NCI-H1417 (cell line): Measurements from ENCODE around the gene PLEKHB1.
"Not testable (repeated sequence)": the region's sequence is repeated elsewhere in the genome, so short reads cannot be mapped to it uniquely, and the experiment has no call there.

Experiments
- DNase-seq, 3 experiments: peaks; one replicate each; lab custom pipeline; 2025; lab: John Stamatoyannopoulos, UW

PLEKHB1 gene

GRCh38 chr11:73648571-73649046 lies 2.2 kb downstream of the PLEKHB1 start:
- peak in 1 of 3 experiments; percentile 30 for DNase-seq

GRCh38 chr11:73649206-73649605 lies 2.8 kb downstream of the PLEKHB1 start:
- DNase-seq = no peak

GRCh38 chr11:73650400-73650799 lies 4.0 kb downstream of the PLEKHB1 start:
- DNase-seq = no peak

- DNase-seq = no peak
Measured at GRCh38 chr11:73651252-73651651, 4.9 kb downstream of the PLEKHB1 start.

- DNase-seq = no peak
Measured at GRCh38 chr11:73651661-73652045, 5.3 kb downstream of the PLEKHB1 start.

- DNase-seq = peak in 1 of 3 experiments; percentile 40
Measured at GRCh38 chr11:73652046-73652730, 5.8 kb downstream of the PLEKHB1 start.

GRCh38 chr11:73652856-73653559 lies 6.6 kb downstream of the PLEKHB1 start:
- DNase-seq = peak in 1 of 3 experiments; percentile 20

GRCh38 chr11:73653996-73654395 lies 7.6 kb downstream of the PLEKHB1 start:
- no peak for DNase-seq

GRCh38 chr11:73654482-73655021 lies 8.2 kb downstream of the PLEKHB1 start:
- no peak for DNase-seq

GRCh38 chr11:73655686-73656085 lies 9.3 kb downstream of the PLEKHB1 start:
- no peak for DNase-seq

GRCh38 chr11:73656985-73657384 lies 10.6 kb downstream of the PLEKHB1 start:
- DNase-seq = no peak

GRCh38 chr11:73659961-73660360 lies 13.6 kb downstream of the PLEKHB1 start:
- no peak for DNase-seq

GRCh38 chr11:73660497-73661034 lies 14.2 kb downstream of the PLEKHB1 start:
- no peak for DNase-seq

- DNase-seq = peak in 2 of 3 experiments; percentile 20 to 82
Measured at GRCh38 chr11:73661035-73661628, 14.8 kb downstream of the PLEKHB1 start.

- DNase-seq = no peak
Measured at GRCh38 chr11:73662445-73663157, 16.2 kb downstream of the PLEKHB1 start.

- no peak for DNase-seq
Measured at GRCh38 chr11:73663604-73664495, 17.5 kb downstream of the PLEKHB1 start.

GRCh38 chr11:73664877-73665276 lies 18.5 kb downstream of the PLEKHB1 start:
- no peak for DNase-seq

GRCh38 chr11:73667891-73668290 lies 21.5 kb downstream of the PLEKHB1 start:
- no peak for DNase-seq

- DNase-seq = no peak
Measured at GRCh38 chr11:73670808-73671207, 24.4 kb downstream of the PLEKHB1 start.

- no peak for DNase-seq
Measured at GRCh38 chr11:73671701-73672100, 25.3 kb downstream of the PLEKHB1 start.

- DNase-seq = not testable (repeated sequence)
Measured at GRCh38 chr11:73676552-73676951, 30.2 kb downstream of the PLEKHB1 start.
